Activated CD4-positive, alpha-beta T cell treated with anti-CD3 and anti-CD28 coated beads, Interleukin-2, amount 50 U/mL, for 4 hours (primary cell): ENCODE measurements around the gene RGL1.

Experiments
- DNase-seq, 2 experiments: peaks; one replicate each; pipeline ENCODE4 v3.0.0-alpha.2; 2020

The RGL1 gene

DNA sequence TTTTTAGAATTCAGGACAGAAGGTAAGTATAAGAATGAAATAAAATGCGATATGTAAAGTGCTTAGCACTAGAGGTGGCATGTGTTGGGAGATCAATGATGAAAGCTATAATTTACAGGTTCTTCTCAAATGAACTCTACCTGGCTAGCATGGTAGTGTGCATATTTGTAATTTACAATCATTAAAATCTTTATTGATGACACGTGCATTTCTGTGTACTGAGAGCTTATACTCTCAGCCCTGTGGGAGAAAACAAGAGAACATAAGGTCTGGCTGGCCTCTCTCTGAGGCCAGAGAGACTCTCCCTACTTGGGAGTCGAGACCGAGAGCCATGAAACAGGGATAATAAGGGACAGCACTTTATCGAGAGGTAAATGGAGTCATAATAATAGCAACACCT, 156.2 kb downstream of the RGL1 start:
- no peak for DNase-seq

DNA sequence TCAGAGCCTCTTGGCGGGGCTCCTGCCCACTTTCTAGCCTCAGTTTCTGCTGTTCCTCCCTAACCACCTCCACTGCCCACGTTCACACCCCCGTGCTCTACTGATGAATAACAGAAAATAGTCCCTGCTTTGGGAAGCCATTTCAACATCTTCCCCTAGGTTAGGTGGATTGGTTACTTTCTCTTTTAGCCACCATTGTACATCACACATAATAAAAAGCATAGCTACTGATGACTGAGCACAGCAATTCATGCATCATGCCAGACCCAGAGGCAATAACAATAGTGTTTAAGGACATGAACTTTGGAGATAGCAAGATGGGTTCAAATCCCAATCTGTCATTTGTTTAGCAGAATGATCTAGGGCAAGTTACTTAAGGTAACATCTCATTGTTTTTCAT, 158.0 kb downstream of the RGL1 start:
- no peak for DNase-seq

DNA sequence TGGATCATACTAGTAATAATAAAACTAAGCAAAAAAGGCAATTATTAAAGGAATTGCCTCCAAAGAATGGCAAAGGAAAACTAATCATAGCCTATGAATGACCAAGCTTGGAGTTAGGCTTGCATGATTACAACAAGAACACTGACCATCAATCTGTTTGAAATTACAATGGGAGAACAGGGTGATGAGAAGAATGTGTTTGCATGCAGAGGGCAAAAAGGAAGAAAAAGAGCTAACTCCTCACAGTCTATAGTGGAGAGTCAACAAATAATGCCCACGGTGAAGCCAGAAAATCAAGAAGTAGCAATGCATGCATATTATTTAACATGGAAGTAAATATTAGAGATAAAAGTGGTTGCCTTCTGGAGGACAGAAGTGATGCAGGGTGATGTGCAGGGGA, 160.8 kb downstream of the RGL1 start:
- no peak for DNase-seq

DNA sequence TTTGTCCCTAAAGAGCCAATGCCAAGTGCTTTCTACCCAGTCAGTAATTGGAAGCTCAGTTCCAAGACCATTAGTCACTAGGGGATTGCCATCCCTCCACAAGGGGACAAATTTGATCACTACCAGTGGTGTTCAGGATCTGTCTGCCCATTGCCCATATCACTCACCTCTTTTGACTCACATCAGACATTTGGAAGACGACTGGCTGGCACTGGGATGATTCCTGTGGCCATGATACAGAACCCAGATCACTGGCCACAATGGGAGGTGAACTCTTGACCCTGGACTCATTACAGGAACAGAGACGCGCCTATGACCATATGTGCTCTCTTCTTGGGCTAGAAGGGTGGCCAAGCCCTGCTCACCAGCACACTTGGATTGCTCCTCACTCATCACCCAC, 161.6 kb downstream of the RGL1 start:
- DNase-seq: no peak

DNA sequence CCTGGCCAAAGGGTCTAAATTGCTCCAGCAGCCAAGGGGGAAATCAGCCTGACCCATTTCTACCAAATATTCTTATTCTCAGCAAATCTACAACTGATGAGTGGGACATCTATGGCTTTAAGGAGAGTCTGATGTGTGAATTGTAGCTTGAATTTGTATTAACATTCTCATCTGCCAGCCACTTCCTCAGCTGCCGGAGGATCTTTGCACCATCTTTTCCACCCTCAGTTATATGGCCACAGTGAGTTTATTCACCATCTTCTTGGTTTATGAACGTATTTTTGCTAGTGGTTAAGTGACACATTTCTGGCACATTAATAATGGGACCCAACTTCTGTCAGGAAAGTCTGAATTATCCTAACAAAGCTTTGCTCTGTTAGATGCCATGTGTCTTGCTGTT, 163.0 kb downstream of the RGL1 start:
- no peak for DNase-seq

DNA sequence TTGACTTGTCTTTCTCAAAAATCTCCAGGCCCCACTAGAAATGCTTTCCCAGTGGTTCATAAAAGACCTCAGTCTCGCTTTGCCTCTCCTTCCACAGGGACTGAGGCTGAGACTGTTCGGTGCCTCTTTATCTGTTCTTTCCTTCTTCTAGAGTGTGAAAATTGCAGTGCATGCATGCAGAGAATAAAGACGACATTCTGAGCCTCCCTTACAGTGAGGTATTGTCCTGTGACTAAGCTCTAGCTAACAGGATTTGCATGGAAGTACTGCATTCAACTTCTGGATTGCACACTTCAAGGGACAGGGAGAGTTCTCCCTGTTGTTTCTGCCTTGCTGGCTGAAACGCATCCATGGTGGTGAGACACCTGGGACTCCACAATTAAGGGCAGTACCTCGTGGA, 163.5 kb downstream of the RGL1 start:
- no peak for DNase-seq

DNA sequence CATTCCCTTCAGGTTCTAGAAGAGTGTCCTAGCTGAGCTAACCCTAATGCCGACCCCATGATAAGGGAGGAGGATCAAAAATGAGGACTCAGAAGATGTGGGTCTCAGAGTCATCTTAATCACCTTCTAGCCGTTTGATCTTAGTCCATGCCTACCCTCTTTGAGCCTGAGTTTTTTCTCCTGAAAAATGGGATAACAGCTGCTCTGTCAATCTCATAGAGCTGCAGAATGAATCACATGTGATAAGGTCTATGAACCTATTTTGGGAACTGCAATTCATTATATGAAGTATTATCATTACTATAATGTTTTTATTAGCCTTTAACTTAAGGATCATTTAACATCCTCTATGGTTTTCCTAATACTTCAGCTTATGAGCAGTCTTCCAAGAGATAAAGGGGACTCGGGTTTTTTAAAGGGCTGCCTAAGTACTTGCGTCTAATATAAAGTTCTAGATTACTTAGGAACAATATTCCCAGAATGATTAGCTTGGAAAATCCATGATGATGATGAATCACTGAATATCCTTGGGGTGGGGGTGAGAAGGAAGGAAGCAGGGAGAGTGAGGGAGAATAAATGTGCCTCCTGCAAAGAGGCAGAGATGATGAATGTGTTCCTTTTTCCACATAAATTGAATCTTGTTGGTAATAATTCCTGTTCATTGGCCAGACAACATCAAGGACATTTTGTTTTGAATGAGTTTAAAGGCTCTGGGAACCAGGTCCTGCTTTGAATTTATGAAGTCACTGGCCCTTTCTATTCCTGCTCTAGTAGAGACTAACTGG, 165.8 kb downstream of the RGL1 start:
- no peak for DNase-seq

DNA sequence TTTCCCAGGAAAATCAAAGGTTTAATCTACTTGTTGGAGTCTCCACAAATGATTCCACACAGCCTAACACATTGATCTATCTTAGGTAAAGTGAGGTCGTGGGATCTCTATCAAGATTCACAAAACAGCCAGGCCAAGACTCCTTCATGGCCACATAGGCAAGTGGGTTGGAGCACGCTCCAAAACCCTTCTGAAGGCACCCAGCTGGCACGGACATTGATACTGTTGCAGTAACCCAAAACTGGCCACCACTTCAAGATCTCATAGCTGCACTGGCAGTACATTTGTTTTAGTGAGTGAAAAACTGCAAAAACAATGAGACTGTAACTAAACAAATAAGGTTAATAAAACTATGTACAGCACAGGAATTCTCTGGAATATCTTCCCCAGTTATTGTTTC, 170.7 kb downstream of the RGL1 start:
- DNase-seq: no peak

DNA sequence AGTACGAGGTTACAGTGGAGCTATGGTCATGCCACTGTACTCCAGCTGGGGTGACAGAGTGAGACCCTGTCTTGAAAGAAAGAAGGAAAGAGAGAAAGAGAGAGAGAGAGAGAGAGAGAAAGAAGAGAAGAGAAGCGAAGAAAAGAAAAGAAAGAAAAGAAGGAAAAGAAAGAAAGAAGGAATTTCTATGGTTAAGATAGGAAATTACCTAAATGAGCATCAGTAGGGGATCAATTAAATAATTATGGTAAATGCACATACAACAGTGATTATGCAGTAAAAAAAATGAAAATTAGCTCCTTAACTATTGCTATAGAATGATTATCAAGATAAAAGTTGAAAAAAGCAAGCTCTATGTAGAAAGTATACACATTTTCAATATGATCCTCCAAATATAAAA, 172.8 kb downstream of the RGL1 start:
- no peak for DNase-seq
